ENCODE data around the gene PDE6A.

PDE6A gene

GRCh38 chr5:149953436-149954121 is 9.0 kb upstream of the PDE6A start:
- Histone ChIP-seq H3K27me3 (ENCODE audit: insufficient read depth, low read length, poor library complexity, severe bottlenecking) (no peaks in the 10 kb centered on the region), H3K79me2 (ENCODE audit: insufficient read depth, low read length) (no peaks in the 10 kb centered on the region), H3K9me2 (replicated peaks; ENCODE audit: low read depth, low read length) (no peaks in the 10 kb centered on the region), H3K4me3 (ENCODE audit: low read length, poor library complexity, severe bottlenecking) (no peak overlapping the region), H3K9me3 (ENCODE audit: insufficient read depth, low read depth, low read length) (no peaks in the 10 kb centered on the region), H3K4me2 (ENCODE audit: low read depth, low read length, poor library complexity, severe bottlenecking) (no peak overlapping the region), H3F3A (ENCODE audit: low read depth) (no peaks in the 10 kb centered on the region), H4K20me1 (ENCODE audit: insufficient read depth, low read length, poor library complexity, severe bottlenecking) (no peaks in the 10 kb centered on the region), H2AFZ (ENCODE audit: low read length) (no peak overlapping the region), H3K4me1 (ENCODE audit: insufficient read depth, low read length, poor library complexity, severe bottlenecking) (no peaks in the 10 kb centered on the region), H3K36me3 (ENCODE audit: insufficient read depth, low read length) (no peaks in the 10 kb centered on the region), H3K9ac (ENCODE audit: low read depth, low read length, poor library complexity, severe bottlenecking) (no peak overlapping the region)
- TF ChIP-seq CTCF (conservative IDR thresholded peaks at IDR 0.05; ENCODE audit: low read length), result no peak
- TF ChIP-seq EZH2phosphoT487 (IDR thresholded peaks at IDR 0.05; ENCODE audit: borderline replicate concordance), result no peak

DNA sequence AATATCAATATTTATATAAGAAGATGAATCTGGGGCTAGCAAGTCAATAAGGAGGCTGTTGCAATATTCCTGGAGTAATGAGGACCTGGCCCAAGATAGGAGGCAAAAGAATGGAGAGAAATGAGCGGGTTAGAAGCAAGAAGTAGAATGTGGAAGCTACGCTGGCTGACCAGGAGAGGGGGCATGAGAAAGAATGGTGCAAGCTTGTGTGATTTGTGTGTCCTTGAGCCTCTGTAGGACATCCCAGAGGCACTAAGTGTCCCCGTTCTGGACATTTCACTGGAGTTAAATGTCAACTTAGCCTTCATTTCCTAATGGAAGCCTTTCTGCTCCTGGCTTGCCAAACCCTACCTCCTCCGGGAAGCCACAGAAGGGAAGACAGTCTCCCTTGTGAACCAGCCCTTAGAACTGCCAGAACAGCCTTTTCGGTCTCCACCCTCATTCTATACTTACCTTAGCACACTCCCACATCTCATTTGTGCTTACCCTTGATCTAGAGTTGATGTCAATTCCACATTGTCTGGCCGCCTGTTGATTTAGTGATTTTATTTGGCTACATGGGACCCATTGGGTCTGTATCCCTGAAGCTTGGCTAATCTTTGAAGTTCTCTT is 6.7 kb upstream of the PDE6A start:
- Histone ChIP-seq H3K9ac (ENCODE audit: low read depth, low read length, poor library complexity, severe bottlenecking) (no peak overlapping the region), H3K79me2 (ENCODE audit: insufficient read depth, low read length) (no peaks in the 10 kb centered on the region), H4K20me1 (ENCODE audit: insufficient read depth, low read length, poor library complexity, severe bottlenecking) (no peaks in the 10 kb centered on the region), H3K36me3 (ENCODE audit: insufficient read depth, low read length) (no peaks in the 10 kb centered on the region), H3K4me2 (ENCODE audit: low read depth, low read length, poor library complexity, severe bottlenecking) (no peak overlapping the region), H3K4me1 (ENCODE audit: insufficient read depth, low read length, poor library complexity, severe bottlenecking) (no peaks in the 10 kb centered on the region), H3K9me3 (ENCODE audit: insufficient read depth, low read depth, low read length) (no peaks in the 10 kb centered on the region), H3K9me2 (replicated peaks; ENCODE audit: low read depth, low read length) (no peaks in the 10 kb centered on the region), H3K27me3 (ENCODE audit: insufficient read depth, low read length, poor library complexity, severe bottlenecking) (no peaks in the 10 kb centered on the region), H3F3A (ENCODE audit: low read depth) (no peaks in the 10 kb centered on the region), H2AFZ (ENCODE audit: low read length) (no peak overlapping the region), H3K4me3 (ENCODE audit: low read length, poor library complexity, severe bottlenecking) (no peak overlapping the region)
- no peak; the same call in 1 of the 2 replicates for TF ChIP-seq CTCF (conservative IDR thresholded peaks at IDR 0.05; ENCODE audit: low read length)
- no peak for TF ChIP-seq EZH2phosphoT487 (IDR thresholded peaks at IDR 0.05; ENCODE audit: borderline replicate concordance)

DNA sequence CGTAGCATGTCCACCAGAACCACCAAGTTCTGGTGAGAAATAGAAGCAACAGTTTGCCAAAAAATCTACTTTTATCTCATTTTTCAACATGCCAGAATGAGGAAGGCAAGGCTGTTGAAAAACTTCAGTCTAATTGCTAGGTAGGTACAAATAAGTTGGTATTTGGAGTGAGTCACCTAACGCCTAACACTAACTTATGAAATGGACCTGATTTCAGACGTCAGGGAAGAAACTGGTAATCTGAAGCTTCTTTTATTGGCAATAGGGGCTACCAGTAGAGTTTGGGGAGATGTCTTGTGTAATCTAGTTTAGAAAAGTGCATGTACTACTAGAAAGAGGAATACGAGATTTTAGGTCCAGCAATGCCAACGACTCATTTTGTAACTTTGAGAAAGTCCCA is 4.4 kb upstream of the PDE6A start:
- H3F3A ChIP-seq (ENCODE audit: low read depth), result no peaks in the 10 kb centered on the region
- H4K20me1 ChIP-seq (ENCODE audit: insufficient read depth, low read length, poor library complexity, severe bottlenecking), result no peaks in the 10 kb centered on the region
- H2AFZ ChIP-seq (ENCODE audit: low read length), result no peak overlapping the region
- H3K36me3 ChIP-seq (ENCODE audit: insufficient read depth, low read length), result no peaks in the 10 kb centered on the region
- H3K79me2 ChIP-seq (ENCODE audit: insufficient read depth, low read length), result no peaks in the 10 kb centered on the region
- H3K9me3 ChIP-seq (ENCODE audit: insufficient read depth, low read depth, low read length), result no peaks in the 10 kb centered on the region
- no peaks in the 10 kb centered on the region for H3K9me2 ChIP-seq (replicated peaks; ENCODE audit: low read depth, low read length)
- no peak overlapping the region for H3K9ac ChIP-seq (ENCODE audit: low read depth, low read length, poor library complexity, severe bottlenecking)
- no peak overlapping the region for H3K4me2 ChIP-seq (ENCODE audit: low read depth, low read length, poor library complexity, severe bottlenecking)
- H3K27me3 ChIP-seq (ENCODE audit: insufficient read depth, low read length, poor library complexity, severe bottlenecking), result no peaks in the 10 kb centered on the region
- no peak for TF ChIP-seq EZH2phosphoT487 (IDR thresholded peaks at IDR 0.05; ENCODE audit: borderline replicate concordance)
- no peak for TF ChIP-seq CTCF (conservative IDR thresholded peaks at IDR 0.05; ENCODE audit: low read length)
- H3K4me3 ChIP-seq (ENCODE audit: low read length, poor library complexity, severe bottlenecking), result no peak overlapping the region
- H3K4me1 ChIP-seq (ENCODE audit: insufficient read depth, low read length, poor library complexity, severe bottlenecking), result no peaks in the 10 kb centered on the region

Measured in Loucy (cell line).